Measurements from ENCODE around the gene TK2. TPM values are rescaled to one million over a fixed set of nuclear protein-coding genes. Genes with fewer than 3 reads are reported as not detected.

TK2 gene
- total RNA-seq, 6 experiments from 2014 or later = 29.1 to 43.8 (median 32.6) TPM

DNA sequence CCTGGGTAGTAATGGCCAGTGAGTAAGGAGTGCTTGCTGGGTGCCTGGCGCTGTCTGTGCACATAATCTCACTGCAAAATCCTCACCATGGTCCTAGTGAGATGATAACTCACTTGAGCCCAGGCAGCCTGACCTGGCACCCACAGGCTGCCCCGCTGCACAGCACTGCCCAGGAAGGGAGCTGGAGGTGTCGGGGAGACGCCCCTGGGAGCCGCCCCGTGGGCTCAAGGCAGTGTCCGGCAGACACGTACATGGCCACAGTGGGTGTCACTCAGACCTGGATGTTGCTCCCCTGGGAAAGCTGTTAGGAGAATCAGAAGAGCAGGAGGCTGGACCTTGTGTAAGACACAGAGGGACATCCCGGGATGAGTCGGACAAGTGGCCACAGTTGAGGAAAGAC lies 78.7 kb downstream of the TK2 start:
- no peak overlapping the region for H3K27ac Mint-ChIP-seq
- H3K27me3 Mint-ChIP-seq (ENCODE audit: insufficient read depth) = peaks cover 54% of the 10 kb centered on the region
- no peak for DNase-seq
- peaks cover 3% of the 10 kb centered on the region for H3K9me3 Mint-ChIP-seq
- H3K36me3 Mint-ChIP-seq (ENCODE audit: low read depth) = no peaks in the 10 kb centered on the region
- H3K4me1 Mint-ChIP-seq (ENCODE audit: low read depth) = no peaks in the 10 kb centered on the region
- no peak overlapping the region for H3K4me3 Mint-ChIP-seq
- TF ChIP-seq, protein P1, sequence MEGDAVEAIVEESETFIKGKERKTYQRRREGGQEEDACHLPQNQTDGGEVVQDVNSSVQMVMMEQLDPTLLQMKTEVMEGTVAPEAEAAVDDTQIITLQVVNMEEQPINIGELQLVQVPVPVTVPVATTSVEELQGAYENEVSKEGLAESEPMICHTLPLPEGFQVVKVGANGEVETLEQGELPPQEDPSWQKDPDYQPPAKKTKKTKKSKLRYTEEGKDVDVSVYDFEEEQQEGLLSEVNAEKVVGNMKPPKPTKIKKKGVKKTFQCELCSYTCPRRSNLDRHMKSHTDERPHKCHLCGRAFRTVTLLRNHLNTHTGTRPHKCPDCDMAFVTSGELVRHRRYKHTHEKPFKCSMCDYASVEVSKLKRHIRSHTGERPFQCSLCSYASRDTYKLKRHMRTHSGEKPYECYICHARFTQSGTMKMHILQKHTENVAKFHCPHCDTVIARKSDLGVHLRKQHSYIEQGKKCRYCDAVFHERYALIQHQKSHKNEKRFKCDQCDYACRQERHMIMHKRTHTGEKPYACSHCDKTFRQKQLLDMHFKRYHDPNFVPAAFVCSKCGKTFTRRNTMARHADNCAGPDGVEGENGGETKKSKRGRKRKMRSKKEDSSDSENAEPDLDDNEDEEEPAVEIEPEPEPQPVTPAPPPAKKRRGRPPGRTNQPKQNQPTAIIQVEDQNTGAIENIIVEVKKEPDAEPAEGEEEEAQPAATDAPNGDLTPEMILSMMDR (IDR thresholded peaks at IDR 0.05) = no peak

DNA sequence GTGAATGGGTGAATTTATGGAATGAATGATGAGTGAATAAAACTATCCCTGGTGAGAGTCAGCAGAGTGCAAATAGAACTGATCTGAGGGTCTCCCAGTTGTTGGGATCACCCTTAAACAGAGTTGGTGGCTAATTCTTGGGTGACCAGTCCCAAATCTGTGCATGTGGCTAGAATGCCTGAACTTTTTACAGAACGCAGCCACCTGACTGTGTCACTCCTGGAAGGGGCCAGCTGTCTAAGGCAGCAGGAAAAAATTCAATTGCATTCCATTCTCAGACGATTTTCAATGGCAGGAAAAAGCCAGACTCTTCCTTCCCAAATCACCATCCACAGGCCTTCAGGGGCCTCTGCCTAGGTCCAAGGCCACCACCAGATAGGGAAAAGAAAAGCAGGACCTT lies 79.4 kb downstream of the TK2 start:
- no peaks in the 10 kb centered on the region for H3K4me1 Mint-ChIP-seq (ENCODE audit: low read depth)
- TF ChIP-seq, protein P1 (IDR thresholded peaks at IDR 0.05) = no peak

DNA sequence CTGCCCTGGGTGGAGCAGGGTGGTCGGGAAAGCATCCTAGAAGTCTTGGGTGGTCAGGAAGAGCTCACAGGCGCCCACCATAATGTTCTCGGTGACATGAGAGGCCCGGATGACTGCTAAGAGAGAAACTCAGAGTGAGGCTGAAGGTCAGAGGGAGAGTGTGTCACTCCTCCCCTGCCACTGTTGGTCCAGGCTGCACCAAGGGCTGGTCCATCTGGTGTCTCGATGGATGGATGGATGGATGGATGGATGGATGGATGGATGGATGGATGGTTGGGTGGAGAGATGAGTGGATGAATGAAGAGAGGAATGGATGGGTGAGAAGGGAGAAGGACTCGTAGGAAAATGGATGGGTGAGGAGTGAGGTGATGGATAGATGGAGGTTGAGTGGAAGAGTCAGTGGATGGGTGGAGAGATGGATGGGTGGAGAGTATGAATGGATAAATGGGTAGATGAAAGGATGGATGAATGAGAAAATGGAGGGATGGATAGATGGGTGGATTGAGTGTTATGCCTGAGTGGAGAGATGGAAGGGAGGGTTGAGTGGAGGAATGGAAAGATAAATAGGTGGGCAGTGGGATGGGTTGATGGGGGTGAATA lies 79.9 kb downstream of the TK2 start:
- Mint-ChIP-seq H3K4me3 (no peak overlapping the region), H3K27ac (no peak overlapping the region), H3K36me3 (ENCODE audit: low read depth) (no peaks in the 10 kb centered on the region), H3K9me3 (peaks cover 5% of the 10 kb centered on the region), H3K27me3 (ENCODE audit: insufficient read depth) (peaks cover 53% of the 10 kb centered on the region), H3K4me1 (ENCODE audit: low read depth) (no peaks in the 10 kb centered on the region)
- TF ChIP-seq, protein P1 (IDR thresholded peaks at IDR 0.05) = no peak
- no peak for DNase-seq

More for the DNA sequence above, 79.4 kb downstream of the TK2 start:
- Mint-ChIP-seq H3K9me3 (peaks cover 5% of the 10 kb centered on the region), H3K36me3 (ENCODE audit: low read depth) (no peaks in the 10 kb centered on the region), H3K4me3 (no peak overlapping the region), H3K27ac (no peak overlapping the region), H3K27me3 (ENCODE audit: insufficient read depth) (peaks cover 53% of the 10 kb centered on the region)
- no peak for DNase-seq

DNA sequence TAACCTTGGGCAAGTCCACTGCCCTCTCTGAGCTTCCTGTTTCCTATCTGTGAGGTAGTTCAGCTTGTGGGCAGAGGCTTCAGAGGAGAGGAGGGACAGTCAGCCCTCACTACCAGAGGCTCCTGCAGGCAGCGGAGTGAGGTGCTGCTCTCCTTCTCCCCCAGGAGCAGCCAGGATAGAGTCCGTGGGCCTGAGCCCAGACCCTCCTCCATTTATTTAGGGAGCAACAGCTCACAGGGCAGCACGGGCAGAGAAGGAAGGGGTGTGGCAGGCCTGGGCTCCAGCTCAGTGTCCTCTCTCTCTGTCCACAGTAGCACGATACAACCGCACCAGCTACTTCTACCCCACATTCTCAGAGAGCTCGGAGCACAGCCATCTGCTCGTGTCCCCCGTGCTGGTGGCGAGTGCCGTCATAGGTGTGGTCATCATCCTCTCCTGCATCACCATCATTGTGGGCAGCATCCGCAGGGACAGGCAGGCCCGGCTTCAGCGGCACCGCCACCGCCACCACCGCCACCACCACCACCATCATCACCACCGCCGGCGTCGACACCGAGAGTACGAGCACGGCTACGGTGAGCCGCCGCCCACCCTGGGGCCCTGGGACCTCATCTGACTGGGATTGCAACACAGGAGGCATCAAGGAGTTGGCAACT lies 80.5 kb downstream of the TK2 start:
- Mint-ChIP-seq H3K36me3 (ENCODE audit: low read depth) (no peaks in the 10 kb centered on the region), H3K4me1 (ENCODE audit: low read depth) (no peaks in the 10 kb centered on the region), H3K27me3 (ENCODE audit: insufficient read depth) (peaks cover 47% of the 10 kb centered on the region), H3K27ac (no peak overlapping the region), H3K4me3 (no peak overlapping the region), H3K9me3 (peaks cover 5% of the 10 kb centered on the region)
- TF ChIP-seq, protein P1 (IDR thresholded peaks at IDR 0.05) = no peak
- DNase-seq = no peak

DNA sequence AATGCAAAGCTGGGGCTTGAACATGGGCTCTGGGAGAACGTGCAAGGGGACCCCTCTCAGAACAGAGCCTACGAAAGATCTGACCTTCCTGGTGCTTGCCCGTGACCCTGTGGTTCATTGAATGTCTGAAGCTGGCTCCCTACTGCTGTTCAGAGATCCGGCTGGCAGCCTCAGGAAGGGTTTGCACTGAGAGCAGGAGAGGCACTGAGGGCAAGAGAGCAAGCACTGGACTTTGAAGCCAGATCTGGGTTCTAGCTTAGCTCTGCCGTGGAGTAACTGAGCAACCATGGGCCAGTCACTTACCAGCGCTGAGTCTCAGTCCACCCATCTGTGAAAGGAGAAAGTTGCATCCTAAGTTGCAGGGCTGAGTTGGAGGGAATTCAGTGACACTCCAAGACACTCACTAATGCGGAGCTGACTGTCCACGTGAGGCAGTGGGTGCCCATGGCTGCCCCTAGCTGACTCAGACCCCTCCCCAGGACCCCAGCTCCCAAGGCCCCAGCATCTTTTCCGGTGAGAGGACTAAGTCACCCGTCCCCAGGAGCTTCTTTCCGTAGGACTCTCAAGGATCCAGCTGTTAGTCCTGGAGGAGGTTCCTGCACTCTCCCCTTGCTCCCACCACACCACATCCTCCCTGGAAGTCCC lies 81.5 kb downstream of the TK2 start:
- H3K4me3 Mint-ChIP-seq = no peak overlapping the region
- no peak for DNase-seq
- peaks cover 5% of the 10 kb centered on the region for H3K9me3 Mint-ChIP-seq
- H3K4me1 Mint-ChIP-seq (ENCODE audit: low read depth) = no peaks in the 10 kb centered on the region
- TF ChIP-seq, protein P1 (IDR thresholded peaks at IDR 0.05) = no peak
- H3K27ac Mint-ChIP-seq = no peak overlapping the region
- peaks cover 40% of the 10 kb centered on the region for H3K27me3 Mint-ChIP-seq (ENCODE audit: insufficient read depth)
- no peaks in the 10 kb centered on the region for H3K36me3 Mint-ChIP-seq (ENCODE audit: low read depth)
